HG02623 (cell line): ENCODE results near the gene IP6K1.
"Not testable (repeated sequence)": the region's sequence is repeated elsewhere in the genome, so short reads cannot be mapped to it uniquely, and the experiment has no call there.

Source experiments
- ATAC-seq: cut with Tn5 transposase; IDR thresholded peaks from one replicate; pipeline ENCODE4 v1.9.1; 2021; ENCODE audit warnings: moderate library complexity; ENCODE audit not compliant: unreplicated experiment

The IP6K1 gene

DNA sequence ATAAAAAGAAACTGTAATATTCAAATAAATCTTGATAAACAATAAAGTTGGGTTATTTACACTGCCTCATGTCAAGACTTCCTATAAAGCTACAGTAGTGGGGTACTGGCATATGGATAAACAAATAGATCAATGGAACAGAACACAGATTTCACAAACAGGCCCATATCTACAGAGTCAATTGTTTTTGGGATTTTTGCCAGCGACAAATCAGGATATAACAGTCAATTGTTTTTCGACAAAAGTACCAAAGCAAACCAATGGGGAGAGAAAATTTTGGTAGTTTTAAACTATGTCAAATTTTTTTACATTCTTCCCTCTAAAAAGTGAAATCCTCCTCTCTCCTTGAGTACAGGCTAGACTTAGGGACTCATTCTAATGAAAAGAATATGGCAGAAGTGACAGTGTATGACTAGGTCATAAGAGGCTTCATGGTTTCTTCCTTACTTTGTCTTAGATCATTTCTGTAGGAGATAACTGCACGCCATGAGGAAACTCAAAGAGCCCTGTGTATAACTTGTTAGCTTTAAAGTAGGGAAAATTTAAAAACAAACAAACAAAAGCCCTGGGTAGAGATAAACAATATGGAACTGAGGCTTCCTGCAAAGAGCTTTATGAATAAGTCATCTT is 16.9 kb downstream of the IP6K1 start:
- no peak for ATAC-seq

DNA sequence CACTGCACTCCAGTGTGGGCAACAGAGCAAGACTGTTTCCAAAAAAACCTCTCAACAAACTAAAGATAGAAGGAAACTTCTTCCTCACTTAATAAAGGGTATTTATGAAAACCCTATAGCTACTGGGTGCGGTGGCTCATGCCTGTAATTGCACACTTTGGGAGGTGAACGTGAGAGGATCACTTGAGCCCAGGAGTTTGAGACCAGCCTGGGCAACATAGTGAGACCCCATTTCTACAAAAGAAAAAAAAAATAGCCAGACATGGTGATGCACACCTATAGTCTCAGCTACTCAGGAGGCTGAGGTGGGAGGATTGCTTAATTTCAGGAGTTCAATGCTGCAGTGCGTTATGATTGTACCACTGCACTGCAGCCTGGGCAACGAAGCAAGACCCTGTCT is 22.4 kb downstream of the IP6K1 start:
- ATAC-seq: no peak

DNA sequence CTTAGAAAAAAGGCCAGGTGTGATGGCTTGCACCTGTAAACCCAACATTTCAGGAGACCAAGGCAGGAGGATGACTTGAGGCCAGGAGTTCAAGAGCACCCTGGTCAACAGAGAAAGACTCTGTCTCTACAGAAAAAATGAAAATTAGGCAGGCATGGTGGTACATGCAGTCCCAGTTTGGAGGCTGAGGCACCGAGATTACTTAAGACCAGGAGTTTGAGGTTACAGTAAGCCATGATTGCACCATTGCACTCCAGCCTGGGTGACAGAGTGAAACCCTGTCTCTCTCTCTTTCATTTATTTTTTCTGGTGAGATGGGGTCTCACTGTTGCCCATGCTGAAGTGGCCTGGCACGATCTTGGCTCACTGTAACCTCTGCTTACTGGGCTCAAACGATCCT is 24.7 kb downstream of the IP6K1 start:
- ATAC-seq: no peak

GRCh38 chr3:49759226-49759625 is 27.1 kb downstream of the IP6K1 start:
- no peak for ATAC-seq

DNA sequence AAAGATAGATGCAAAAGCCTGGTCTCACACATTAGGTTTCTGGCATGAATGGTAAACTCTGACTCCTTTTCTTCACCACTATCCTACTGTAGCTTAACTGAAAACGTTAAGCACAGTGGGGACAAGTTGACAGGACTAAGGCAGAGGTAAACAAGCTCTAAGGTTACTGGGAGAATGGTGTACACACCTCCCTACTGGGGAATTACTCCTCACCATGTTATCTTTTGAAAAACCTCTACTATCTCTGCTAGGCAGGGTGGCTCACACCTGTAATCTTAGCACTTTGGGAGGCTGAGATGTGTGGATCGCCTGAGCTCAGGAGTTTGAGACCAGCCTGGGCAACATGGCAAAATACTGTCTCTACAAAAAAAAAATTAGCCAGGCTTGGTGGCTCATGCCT is 29.1 kb downstream of the IP6K1 start:
- no peak for ATAC-seq

DNA sequence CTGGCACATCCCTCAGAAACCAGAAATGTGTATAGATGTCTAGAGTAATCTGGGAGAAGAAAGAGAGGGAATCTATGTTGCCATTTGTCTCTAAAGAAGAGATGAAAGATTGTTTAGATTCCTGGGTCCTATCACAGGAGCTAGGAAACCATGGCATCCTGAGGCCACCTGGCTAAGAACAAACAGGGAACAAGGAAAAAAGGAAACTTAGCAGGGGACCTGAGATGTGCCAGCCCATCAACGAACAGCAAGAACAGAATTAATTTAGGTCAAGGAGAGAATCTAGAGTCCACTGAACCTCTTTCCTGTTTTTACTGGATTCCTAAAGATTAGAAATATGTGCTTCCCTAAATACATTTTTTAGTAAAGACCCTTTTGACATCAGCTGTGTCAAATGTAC is 30.3 kb downstream of the IP6K1 start:
- ATAC-seq: no peak

GRCh38 chr3:49754536-49754935 is 31.8 kb downstream of the IP6K1 start:
- ATAC-seq: no peak

- no peak for ATAC-seq
Measured at GRCh38 chr3:49751501-49751900, 34.8 kb downstream of the IP6K1 start.

DNA sequence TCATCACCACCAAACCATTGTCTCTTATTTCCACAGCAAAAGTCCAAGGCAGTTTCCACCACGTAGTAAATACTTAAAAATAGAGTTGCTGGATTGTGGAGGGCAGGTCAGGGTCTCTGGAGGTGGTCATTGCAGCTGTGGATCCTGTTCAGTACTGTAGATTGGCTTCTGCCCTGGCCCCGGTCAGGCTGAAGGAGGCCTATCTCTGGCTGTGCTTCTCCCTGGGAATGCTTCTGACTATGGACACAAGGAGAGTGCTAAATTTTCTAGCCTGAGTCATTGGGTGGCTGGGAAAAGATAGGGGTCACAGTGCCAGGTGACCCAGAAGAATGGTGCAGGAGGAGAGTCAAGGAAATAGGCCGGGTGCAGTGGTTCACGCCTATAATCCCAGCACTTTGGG is 36.3 kb downstream of the IP6K1 start:
- no peak for ATAC-seq

GRCh38 chr3:49748874-49749273 is 37.5 kb downstream of the IP6K1 start:
- ATAC-seq: not testable (repeated sequence)

- no peak for ATAC-seq
Measured at GRCh38 chr3:49747792-49748480, 38.4 kb downstream of the IP6K1 start.

DNA sequence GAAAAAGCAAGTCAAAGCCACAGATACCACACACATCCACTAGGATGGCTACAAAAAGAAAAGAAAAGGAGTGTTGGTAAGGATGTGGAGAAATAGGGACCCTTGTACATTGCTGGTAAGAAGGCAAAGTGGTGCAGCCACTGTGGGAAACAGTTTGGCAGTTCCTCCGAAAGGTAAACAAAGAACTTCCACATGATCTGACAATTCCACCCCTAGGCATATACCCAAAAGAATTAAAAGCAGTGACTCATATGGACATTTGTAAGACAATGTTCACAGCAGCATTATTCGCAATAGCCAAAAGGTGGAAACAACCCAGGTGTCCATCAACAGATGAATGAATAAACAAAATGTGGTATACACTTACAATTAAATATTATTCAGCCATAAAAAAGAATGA is 40.4 kb downstream of the IP6K1 start:
- no peak for ATAC-seq

GRCh38 chr3:49740427-49740826 is 45.9 kb downstream of the IP6K1 start:
- ATAC-seq: no peak

DNA sequence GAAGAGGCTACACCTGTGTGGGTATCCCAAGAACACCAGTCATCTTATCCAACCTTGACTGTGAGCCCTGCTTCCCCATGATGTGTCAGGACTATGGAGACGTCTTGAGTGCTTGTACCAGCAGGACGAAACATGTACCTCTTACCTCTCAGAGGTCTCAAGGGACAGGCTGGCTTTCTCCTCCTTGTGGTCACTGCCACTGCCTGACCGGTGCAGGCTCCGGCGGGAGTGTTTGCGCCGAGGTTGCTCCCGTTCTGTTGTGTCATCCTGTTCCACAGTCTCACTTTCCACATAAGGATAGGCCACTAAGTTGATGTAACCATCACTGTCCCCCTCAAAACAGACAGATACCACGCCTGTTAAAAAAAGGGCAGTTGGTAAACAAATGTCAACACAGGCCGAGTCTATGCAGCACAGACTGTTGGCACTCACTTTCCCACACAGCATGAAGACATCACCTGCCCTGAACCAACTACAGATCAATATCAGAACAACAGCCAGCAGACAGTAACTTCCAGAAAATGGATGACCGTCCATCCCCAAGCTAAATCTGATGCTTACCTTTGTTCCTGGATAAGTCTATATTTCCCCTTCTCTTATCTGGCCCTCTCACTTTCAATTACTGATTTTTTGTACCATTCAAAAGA is 48.2 kb downstream of the IP6K1 start:
- no peak for ATAC-seq

DNA sequence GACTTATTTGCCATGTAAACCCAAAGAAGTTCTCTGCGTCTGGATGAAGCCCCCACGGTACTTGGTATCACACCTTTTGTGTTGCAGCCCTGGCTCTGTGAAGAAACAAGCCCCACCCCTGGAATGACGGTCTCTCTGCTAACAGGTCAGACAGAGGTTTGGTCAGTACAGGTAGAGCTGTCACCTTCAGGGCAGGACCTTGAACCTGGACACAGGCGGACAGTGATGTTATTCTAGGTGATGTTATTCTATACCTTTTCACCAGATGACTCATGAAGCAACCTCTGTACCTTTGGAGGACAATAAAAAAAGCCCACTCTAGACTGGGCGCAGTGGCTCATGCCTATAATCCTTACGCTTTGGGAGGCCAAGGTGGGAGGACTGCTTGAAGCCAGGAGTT is 51.6 kb downstream of the IP6K1 start:
- ATAC-seq: no peak

GRCh38 chr3:49733551-49733950 is 52.8 kb downstream of the IP6K1 start:
- ATAC-seq: no peak

GRCh38 chr3:49732597-49732996 is 53.7 kb downstream of the IP6K1 start:
- no peak for ATAC-seq

GRCh38 chr3:49729966-49730609 is 56.3 kb downstream of the IP6K1 start:
- ATAC-seq: no peak

GRCh38 chr3:49727924-49728361 is 58.4 kb downstream of the IP6K1 start:
- ATAC-seq: no peak

DNA sequence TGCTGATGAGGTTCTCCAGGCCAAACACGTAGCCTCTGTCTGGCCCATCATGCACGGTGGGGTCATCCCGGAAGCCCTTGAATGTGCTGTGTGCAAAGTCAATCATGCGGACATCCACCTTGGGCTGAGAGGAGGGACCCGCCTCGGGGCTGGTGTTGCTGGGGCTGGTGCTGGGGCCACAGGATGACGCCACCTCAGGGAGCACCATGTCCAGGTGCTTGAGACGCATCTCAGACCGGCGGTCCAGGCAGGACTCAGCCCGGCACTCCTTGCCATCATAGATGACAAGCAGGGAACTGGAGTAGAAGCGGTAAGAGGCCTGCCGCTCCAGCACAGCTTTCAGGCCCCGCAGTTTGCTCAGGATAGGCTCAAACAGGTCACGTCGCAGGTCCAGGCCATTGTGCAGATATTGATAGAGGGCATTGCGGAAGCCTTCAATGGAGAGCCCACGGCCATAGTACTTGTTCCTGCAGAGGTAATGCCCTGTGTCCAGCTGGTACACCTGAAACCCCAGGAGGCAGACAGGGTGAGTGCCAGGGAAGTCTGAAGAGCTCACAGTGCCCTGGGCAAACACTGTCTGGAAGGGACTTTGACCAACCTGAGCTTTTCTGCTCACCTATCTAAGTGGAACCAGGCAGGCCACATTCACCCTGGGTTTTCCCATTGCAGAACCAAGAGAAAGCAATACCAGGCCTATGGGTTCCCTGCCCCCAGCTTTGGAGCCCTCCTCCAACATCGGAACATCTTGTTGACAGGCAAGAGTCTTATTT is 59.0 kb downstream of the IP6K1 start:
- no peak for ATAC-seq
